H9 (cell line): ENCODE results near the gene LRTM2. TPM values are rescaled to one million over a fixed set of nuclear protein-coding genes. Genes with fewer than 3 reads are reported as not detected.
A peak's percentile ranks its signal among the peaks of the same experiment; 100 is the strongest.

Experiments
- DNase-seq: peaks from one replicate; pipeline ENCODE4 v3.0.0-alpha.2; 2017
- H2AFZ ChIP-seq: one replicate; pipeline ENCODE4 v1.6.1; 2013; ENCODE audit warnings: mild to moderate bottlenecking, low read length, control low read depth, moderate library complexity
- H2AK5ac ChIP-seq: 2 replicates; pipeline ENCODE4 v1.6.1; 2013; ENCODE audit warnings: low read length, control low read depth, mixed read lengths; ENCODE audit not compliant: insufficient read length
- H2BK120ac ChIP-seq: one replicate; pipeline ENCODE4 v1.6.1; 2013; ENCODE audit warnings: low read depth, mild to moderate bottlenecking, low read length, control low read depth, inconsistent platforms; ENCODE audit not compliant: poor library complexity, severe bottlenecking
- H2BK12ac ChIP-seq: 2 replicates; pipeline ENCODE4 v1.6.1; 2013; ENCODE audit warnings: low read length, control low read depth, mixed read lengths, low read depth; ENCODE audit not compliant: insufficient read length
- H2BK15ac ChIP-seq: 2 replicates; pipeline ENCODE4 v1.6.1; 2013; ENCODE audit warnings: low read depth, low read length, control low read depth
- H2BK20ac ChIP-seq: one replicate; pipeline ENCODE4 v1.6.1; 2013; ENCODE audit warnings: low read depth, mild to moderate bottlenecking, low read length, control low read depth, inconsistent platforms; ENCODE audit not compliant: poor library complexity, severe bottlenecking
- H2BK5ac ChIP-seq: 2 replicates; pipeline ENCODE4 v1.6.1; 2013; ENCODE audit warnings: low read length, control low read depth, mixed read lengths; ENCODE audit not compliant: insufficient read length
- H3K14ac ChIP-seq: 2 replicates; pipeline ENCODE4 v1.6.1; 2013; ENCODE audit warnings: low read length, control low read depth; ENCODE audit not compliant: insufficient read depth
- H3K18ac ChIP-seq: 2 replicates; pipeline ENCODE4 v1.6.1; 2013; ENCODE audit warnings: low read depth, mild to moderate bottlenecking, mixed read lengths, low read length, control low read depth; ENCODE audit not compliant: insufficient read length
- H3K23ac ChIP-seq: 2 replicates; pipeline ENCODE4 v1.6.1; 2013; ENCODE audit warnings: low read length, control low read depth, mixed read lengths, low read depth; ENCODE audit not compliant: insufficient read length
- H3K23me2 ChIP-seq: 2 replicates; pipeline ENCODE4 v1.6.1; 2013; ENCODE audit warnings: low read depth, mild to moderate bottlenecking, mixed read lengths, low read length, control low read depth; ENCODE audit not compliant: insufficient read length, poor library complexity, severe bottlenecking
- H3K27ac ChIP-seq: 2 replicates; pipeline ENCODE4 v1.5.1; 2013; ENCODE audit warnings: low read length, control low read depth, mixed read lengths, low read depth; ENCODE audit not compliant: insufficient read length
- H3K27me3 ChIP-seq: 2 replicates; pipeline ENCODE4 v1.6.1; 2013; ENCODE audit warnings: low read length, control low read depth, inconsistent platforms; ENCODE audit not compliant: insufficient read depth
- H3K4ac ChIP-seq: 2 replicates; pipeline ENCODE4 v1.6.1; 2013; ENCODE audit warnings: low read depth, mild to moderate bottlenecking, control low read depth, inconsistent platforms, low read length, moderate library complexity
- H3K4me1 ChIP-seq: 2 replicates; pipeline ENCODE4 v1.6.1; 2013; ENCODE audit warnings: low read length, control low read depth, inconsistent platforms; ENCODE audit not compliant: insufficient read depth
- H3K4me2 ChIP-seq: 2 replicates; pipeline ENCODE4 v1.6.1; 2013; ENCODE audit warnings: low read length, control low read depth, mixed read lengths; ENCODE audit not compliant: insufficient read length, insufficient read depth
- H3K56ac ChIP-seq: 2 replicates; pipeline ENCODE4 v1.6.1; 2013; ENCODE audit warnings: low read depth, mild to moderate bottlenecking, mixed read lengths, low read length, control low read depth; ENCODE audit not compliant: insufficient read length
- H3K79me1 ChIP-seq: 2 replicates; pipeline ENCODE4 v1.6.1; 2013; ENCODE audit warnings: low read depth, mild to moderate bottlenecking, moderate library complexity, low read length, control low read depth, inconsistent platforms; ENCODE audit not compliant: insufficient read depth, poor library complexity, severe bottlenecking
- H3K79me2 ChIP-seq: 2 replicates; pipeline ENCODE4 v1.6.1; 2013; ENCODE audit warnings: low read length, control low read depth, inconsistent platforms; ENCODE audit not compliant: insufficient read depth
- H3K9ac ChIP-seq: 2 replicates; pipeline ENCODE4 v1.6.1; 2013; ENCODE audit warnings: low read length, control low read depth, mixed read lengths; ENCODE audit not compliant: insufficient read length; ENCODE audit errors: extremely low read depth
- H3K9me3 ChIP-seq: one replicate; pipeline ENCODE4 v1.6.1; 2013; ENCODE audit warnings: low read depth, low read length, inconsistent platforms; ENCODE audit not compliant: control insufficient read depth
- H3T11ph ChIP-seq: one replicate; pipeline ENCODE4 v1.6.1; 2013; ENCODE audit warnings: mild to moderate bottlenecking, low read length, control low read depth, inconsistent platforms
- H4K20me1 ChIP-seq: one replicate; pipeline ENCODE4 v1.6.1; 2013; ENCODE audit not compliant: control insufficient read depth, insufficient read length, insufficient read depth
- H4K5ac ChIP-seq: 2 replicates; pipeline ENCODE4 v1.6.1; 2013; ENCODE audit warnings: low read depth, mild to moderate bottlenecking, mixed read lengths, low read length, control low read depth; ENCODE audit not compliant: insufficient read length
- H4K8ac ChIP-seq: replicated peaks from 2 replicates; pipeline ENCODE4 v1.6.1; 2013; ENCODE audit warnings: low read length, control low read depth, mixed read lengths, low read depth; ENCODE audit not compliant: insufficient read length
- H4K91ac ChIP-seq: 2 replicates; pipeline ENCODE4 v1.6.1; 2013; ENCODE audit warnings: low read depth, mild to moderate bottlenecking, moderate library complexity, mixed read lengths, low read length, control low read depth; ENCODE audit not compliant: insufficient read length
- H3K27ac Mint-ChIP-seq, 3 experiments: 2 replicates in 2 of 3; 3 replicates in 1 of 3; pipeline ENCODE4 v1.8.0; 2020 to 2021; ENCODE audit warnings: mixed read lengths in 3 of 3, mild to moderate bottlenecking in 1 of 3, moderate library complexity in 1 of 3
- H3K27me3 Mint-ChIP-seq: 2 replicates; pipeline ENCODE4 v1.8.0; 2021; ENCODE audit warnings: low read depth, mild to moderate bottlenecking, moderate library complexity, mixed read lengths
- H3K36me3 Mint-ChIP-seq, 3 experiments: 2 replicates in 2 of 3; 3 replicates in 1 of 3; pipeline ENCODE4 v1.8.0; 2020 to 2021; ENCODE audit warnings: low read depth in 3 of 3, mixed read lengths in 3 of 3; ENCODE audit not compliant: insufficient read depth in 1 of 3
- H3K4me1 Mint-ChIP-seq, 2 experiments: 2 replicates each; pipeline ENCODE4 v1.8.0; 2020; ENCODE audit warnings: mixed read lengths in 2 of 2
- H3K4me3 Mint-ChIP-seq, 2 experiments: 2 replicates in 1 of 2; 3 replicates in 1 of 2; pipeline ENCODE4 v1.8.0; 2020 to 2021; ENCODE audit warnings: mild to moderate bottlenecking in 2 of 2, mixed read lengths in 2 of 2, moderate library complexity in 1 of 2
- H3K9me3 Mint-ChIP-seq, 2 experiments: 2 replicates in 1 of 2; 3 replicates in 1 of 2; pipeline ENCODE4 v1.8.0; 2020; ENCODE audit warnings: mild to moderate bottlenecking in 2 of 2, mixed read lengths in 2 of 2, moderate library complexity in 1 of 2
- WGBS: extraction: QIAGEN DNeasy Blood & Tissue Kit; methylation state at CpG from one replicate; pipeline ENCODE4 v1.1.7; 2013; ENCODE audit warnings: missing lambda C conversion rate, low lambda C conversion rate, mixed read lengths; ENCODE audit not compliant: insufficient read length; ENCODE audit errors: extremely low coverage; 5-methylcytosine and 5-hydroxymethylcytosine counted together
- long read RNA-seq: library from polyadenylated mRNA; unstranded; transcript quantifications from one replicate; pipeline ENCODE4 v2.0.0, GENCODE V29; 2020
- total RNA-seq: library from RNA; stranded (reverse); gene quantifications from 2 replicates; pipeline ENCODE4 v1.2.1, GENCODE V29; 2021
- TF ChIP-seq, protein P1 (sequence below): fragments of 200-600 bp; sonication (generic); conservative IDR thresholded peaks from 3 replicates; pipeline ENCODE4 v1.8.0; 2021; ENCODE audit warnings: antibody characterized with exemption, mild to moderate bottlenecking

LRTM2 gene
- not detected in 2 replicates for total RNA-seq
- long read RNA-seq: 0 reads

DNA sequence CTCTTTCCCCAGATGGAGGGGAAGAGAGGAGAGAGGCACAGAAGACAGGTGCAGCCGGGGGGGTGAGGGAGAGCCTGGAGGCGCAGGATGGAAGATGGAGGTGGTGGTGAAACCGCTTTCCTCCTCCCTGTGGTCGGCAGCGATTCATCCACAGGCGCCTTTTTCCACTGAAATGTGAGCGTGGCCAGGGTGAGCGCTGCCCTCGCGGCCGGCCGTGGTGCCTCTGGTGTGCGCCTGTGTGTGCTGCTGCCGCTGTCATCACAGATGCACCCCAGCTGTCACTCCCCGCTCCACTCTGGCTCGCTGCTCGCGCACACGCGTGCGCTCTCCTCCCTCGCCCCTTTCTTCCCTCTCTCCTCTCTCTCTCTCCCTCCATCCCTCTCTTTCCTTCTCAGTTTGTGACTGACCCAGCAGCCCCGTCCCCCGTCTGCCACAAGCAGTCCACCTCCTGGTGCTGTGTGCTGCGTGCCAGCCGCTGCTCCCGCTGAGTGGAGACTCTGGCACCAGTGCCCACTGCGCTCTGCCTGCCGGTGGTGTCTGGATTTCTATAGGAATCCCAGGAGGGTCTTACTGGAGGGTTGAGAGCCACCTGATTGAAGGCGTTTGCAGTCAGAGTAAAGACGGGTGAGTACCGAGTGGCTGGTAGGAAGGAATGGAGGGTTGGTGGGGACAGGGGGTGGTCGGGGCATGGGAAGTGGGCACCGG is at the start of gene LRTM2:
TSS of gene LRTM2 (plus strand) at position 375 of the 705 bp plus-strand sequence. CDS start 7,584 bp downstream, outside the sequence.
- Histone ChIP-seq H3K23ac (no peak within 1 kb of the TSS), H3T11ph (no peak within 1 kb of the TSS), H2BK12ac (no peak within 1 kb of the TSS), H3K4ac (no peak within 1 kb of the TSS), H4K5ac (no peak within 1 kb of the TSS), H3K4me1 (no peaks in the 10 kb centered on the region), H3K27ac (no peak within 1 kb of the TSS), H4K91ac (no peak within 1 kb of the TSS), H3K27me3 (peaks cover 19% of the 10 kb centered on the region; the same call in 1 of the 2 replicates), H4K20me1 (no peaks in the 10 kb centered on the region), H3K79me1 (no peaks in the 10 kb centered on the region), H3K9me3 (no peaks in the 10 kb centered on the region), H3K79me2 (no peaks in the 10 kb centered on the region), H3K14ac (no peak within 1 kb of the TSS), H3K56ac (no peak within 1 kb of the TSS), H2BK5ac (no peak within 1 kb of the TSS), H3K9ac (no peak within 1 kb of the TSS), H2AK5ac (no peak within 1 kb of the TSS), H2BK20ac (no peak within 1 kb of the TSS), H2AFZ (no peak within 1 kb of the TSS), H3K4me2 (peak within 1 kb of the TSS; percentile 76), H3K18ac (no peak within 1 kb of the TSS), H3K23me2 (no peaks in the 10 kb centered on the region), H2BK120ac (no peak within 1 kb of the TSS), H2BK15ac (no peak within 1 kb of the TSS), H4K8ac (no peak within 1 kb of the TSS)
- Mint-ChIP-seq H3K9me3 (peaks cover 4% of the 10 kb centered on the region in 2 experiments; a peak in 2 of 5 replicates), H3K4me1 (peaks cover 20 to 39% of the 10 kb centered on the region in 2 experiments), H3K27me3 (peaks cover 43% of the 10 kb centered on the region), H3K27ac (peak within 1 kb of the TSS in 1 of 3 experiments; percentile 60; a peak in 1 of 7 replicates), H3K36me3 (peaks cover 0 to 5% (median 3%) of the 10 kb centered on the region in 3 experiments; a peak in 2 of 7 replicates), H3K4me3 (peak within 1 kb of the TSS; percentile 46 to 83)
- WGBS: no CpG with 5 or more reads among the region's 34 CpGs
- TF ChIP-seq, protein P1, sequence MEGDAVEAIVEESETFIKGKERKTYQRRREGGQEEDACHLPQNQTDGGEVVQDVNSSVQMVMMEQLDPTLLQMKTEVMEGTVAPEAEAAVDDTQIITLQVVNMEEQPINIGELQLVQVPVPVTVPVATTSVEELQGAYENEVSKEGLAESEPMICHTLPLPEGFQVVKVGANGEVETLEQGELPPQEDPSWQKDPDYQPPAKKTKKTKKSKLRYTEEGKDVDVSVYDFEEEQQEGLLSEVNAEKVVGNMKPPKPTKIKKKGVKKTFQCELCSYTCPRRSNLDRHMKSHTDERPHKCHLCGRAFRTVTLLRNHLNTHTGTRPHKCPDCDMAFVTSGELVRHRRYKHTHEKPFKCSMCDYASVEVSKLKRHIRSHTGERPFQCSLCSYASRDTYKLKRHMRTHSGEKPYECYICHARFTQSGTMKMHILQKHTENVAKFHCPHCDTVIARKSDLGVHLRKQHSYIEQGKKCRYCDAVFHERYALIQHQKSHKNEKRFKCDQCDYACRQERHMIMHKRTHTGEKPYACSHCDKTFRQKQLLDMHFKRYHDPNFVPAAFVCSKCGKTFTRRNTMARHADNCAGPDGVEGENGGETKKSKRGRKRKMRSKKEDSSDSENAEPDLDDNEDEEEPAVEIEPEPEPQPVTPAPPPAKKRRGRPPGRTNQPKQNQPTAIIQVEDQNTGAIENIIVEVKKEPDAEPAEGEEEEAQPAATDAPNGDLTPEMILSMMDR: no peak
- DNase-seq: no peak
